Lower leg skin (tissue), 3 donors: ENCODE measurements around the gene HAUS2.

Source experiments
- POLR2A ChIP-seq, 2 donors: fragments of 450-650 bp; IDR thresholded peaks; one replicate each; pipeline ENCODE4 v1.6.1; 2016 to 2017; ENCODE audit warnings: antibody characterized with exemption in 2 of 2, mild to moderate bottlenecking in 1 of 2, moderate library complexity in 1 of 2
- TF ChIP-seq, protein P1 (sequence below), 3 donors: fragments of 450-650 bp; IDR thresholded peaks; one replicate each; pipeline ENCODE4 v1.5.1; 2016; ENCODE audit warnings: antibody characterized with exemption in 3 of 3, mild to moderate bottlenecking in 3 of 3, moderate library complexity in 2 of 3

DNA sequence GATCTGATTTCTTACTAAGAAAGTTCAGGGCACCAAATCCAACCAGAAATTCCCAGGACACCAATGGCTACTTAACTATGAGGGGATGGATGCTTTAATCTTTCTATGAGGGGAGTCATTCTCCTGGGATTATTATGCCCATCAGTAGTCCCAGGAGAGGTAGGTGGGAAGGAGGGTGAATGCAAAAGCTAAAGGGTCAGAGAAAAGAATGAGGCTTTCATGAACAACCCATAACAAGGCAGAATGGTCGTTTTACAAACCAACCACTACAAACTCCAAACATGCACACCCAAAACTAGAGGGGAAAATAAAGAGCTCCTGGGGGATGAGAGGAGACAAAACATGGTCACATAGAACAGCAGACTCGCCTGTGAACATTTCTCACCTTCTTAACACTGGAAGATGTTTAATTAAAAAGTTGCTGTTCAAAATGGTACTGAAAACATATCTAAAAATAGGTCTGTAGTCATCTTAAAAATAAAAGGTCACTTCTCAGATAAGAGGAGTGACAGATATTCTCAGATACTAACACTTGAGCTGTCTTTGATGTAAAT lies 30.4 kb downstream of the HAUS2 start:
- TF ChIP-seq, protein P1, sequence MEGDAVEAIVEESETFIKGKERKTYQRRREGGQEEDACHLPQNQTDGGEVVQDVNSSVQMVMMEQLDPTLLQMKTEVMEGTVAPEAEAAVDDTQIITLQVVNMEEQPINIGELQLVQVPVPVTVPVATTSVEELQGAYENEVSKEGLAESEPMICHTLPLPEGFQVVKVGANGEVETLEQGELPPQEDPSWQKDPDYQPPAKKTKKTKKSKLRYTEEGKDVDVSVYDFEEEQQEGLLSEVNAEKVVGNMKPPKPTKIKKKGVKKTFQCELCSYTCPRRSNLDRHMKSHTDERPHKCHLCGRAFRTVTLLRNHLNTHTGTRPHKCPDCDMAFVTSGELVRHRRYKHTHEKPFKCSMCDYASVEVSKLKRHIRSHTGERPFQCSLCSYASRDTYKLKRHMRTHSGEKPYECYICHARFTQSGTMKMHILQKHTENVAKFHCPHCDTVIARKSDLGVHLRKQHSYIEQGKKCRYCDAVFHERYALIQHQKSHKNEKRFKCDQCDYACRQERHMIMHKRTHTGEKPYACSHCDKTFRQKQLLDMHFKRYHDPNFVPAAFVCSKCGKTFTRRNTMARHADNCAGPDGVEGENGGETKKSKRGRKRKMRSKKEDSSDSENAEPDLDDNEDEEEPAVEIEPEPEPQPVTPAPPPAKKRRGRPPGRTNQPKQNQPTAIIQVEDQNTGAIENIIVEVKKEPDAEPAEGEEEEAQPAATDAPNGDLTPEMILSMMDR (IDR thresholded peaks at IDR 0.05), result no peak
- no peak for TF ChIP-seq POLR2A (IDR thresholded peaks at IDR 0.05)
